Vagina (tissue), 2 donors: ENCODE data around the gene VSIG10. TPM values are rescaled to one million over a fixed set of nuclear protein-coding genes. Genes with fewer than 3 reads are reported as not detected.
"Not testable (repeated sequence)": the region's sequence is repeated elsewhere in the genome, so short reads cannot be mapped to it uniquely, and the experiment has no call there.

Experiments
- DNase-seq, 2 donors: peaks; one replicate each; pipeline ENCODE4 v3.0.0-alpha.2; 2017; ENCODE audit errors: extremely low spot score in 2 of 2
- H3K27ac ChIP-seq: fragments of 200-600 bp; sonication (generic); one replicate; pipeline ENCODE4 v1.5.1; 2019
- H3K27me3 ChIP-seq: fragments of 200-600 bp; sonication (generic); one replicate; pipeline ENCODE4 v1.5.1; 2019
- H3K36me3 ChIP-seq, 2 donors: fragments of 200-600 bp; sonication (generic); one replicate each; pipeline ENCODE4 v1.5.1; 2017 to 2019
- H3K4me1 ChIP-seq: fragments of 200-600 bp; sonication (generic); one replicate; pipeline ENCODE4 v1.5.1; 2019
- H3K4me3 ChIP-seq, 2 donors: fragments of 200-600 bp; sonication (generic); 1 replicate in 1 of 2; 2 replicates in 1 of 2; pipeline ENCODE4 v1.5.1; 2016 to 2019
- H3K9me3 ChIP-seq: fragments of 200-600 bp; sonication (generic); one replicate; pipeline ENCODE4 v1.5.1; 2019
- CTCF ChIP-seq, 3 experiments: fragments of 450-650 bp in 2 of 3; fragments of 200-600 bp in 1 of 3; sonication (generic) in 1 of 3; IDR thresholded peaks; one replicate each; pipeline ENCODE4 v1.5.1; 2017 to 2019; ENCODE audit warnings: antibody characterized with exemption in 3 of 3, mild to moderate bottlenecking in 2 of 3, moderate library complexity in 2 of 3
- POLR2A ChIP-seq, 2 donors: fragments of 450-650 bp; IDR thresholded peaks; one replicate each; pipeline ENCODE4 v1.6.1; 2017; ENCODE audit warnings: antibody characterized with exemption in 2 of 2, mild to moderate bottlenecking in 2 of 2, moderate library complexity in 2 of 2
- POLR2AphosphoS5 ChIP-seq, 2 donors: sonication (generic); formaldehyde crosslinking; IDR thresholded peaks; one replicate each; pipeline ENCODE4 v1.9.0; 2017; ENCODE audit warnings: antibody characterized with exemption in 2 of 2, mild to moderate bottlenecking in 2 of 2, low read depth in 1 of 2; ENCODE audit not compliant: insufficient read depth in 1 of 2
- intact Hi-C: fragments of 100-400 bp; cut with DNase I; formaldehyde crosslinking; loops from one replicate; pipeline ENCODE4 v1.15.1; 2023
- total RNA-seq: library from RNA; depleted of rRNA; stranded (reverse); fragments of >200 nt; gene quantifications from one replicate; pipeline ENCODE4 v1.2.3, GENCODE V29; 2016

The VSIG10 gene
- total RNA-seq, 1 donor from 2014 or later: 31.2 TPM

- Histone ChIP-seq H3K4me3 (no peak overlapping the region), H3K27me3 (no peaks in the 10 kb centered on the region), H3K36me3 (peaks cover 0 to 8% of the 10 kb centered on the region in 2 donors), H3K27ac (no peak overlapping the region), H3K4me1 (no peaks in the 10 kb centered on the region), H3K9me3 (no peaks in the 10 kb centered on the region)
- TF ChIP-seq POLR2A (IDR thresholded peaks at IDR 0.05): no peak
- TF ChIP-seq POLR2AphosphoS5 (IDR thresholded peaks at IDR 0.05; ENCODE audit: insufficient read depth in 1 of 2, low read depth in 1 of 2): no peak
- no peak for TF ChIP-seq CTCF (IDR thresholded peaks at IDR 0.05)
- DNase-seq: no peak
- intact Hi-C loops: no loop called here
Measured at GRCh38 chr12:118089782-118090181, 14.0 kb downstream of the VSIG10 start.

DNA sequence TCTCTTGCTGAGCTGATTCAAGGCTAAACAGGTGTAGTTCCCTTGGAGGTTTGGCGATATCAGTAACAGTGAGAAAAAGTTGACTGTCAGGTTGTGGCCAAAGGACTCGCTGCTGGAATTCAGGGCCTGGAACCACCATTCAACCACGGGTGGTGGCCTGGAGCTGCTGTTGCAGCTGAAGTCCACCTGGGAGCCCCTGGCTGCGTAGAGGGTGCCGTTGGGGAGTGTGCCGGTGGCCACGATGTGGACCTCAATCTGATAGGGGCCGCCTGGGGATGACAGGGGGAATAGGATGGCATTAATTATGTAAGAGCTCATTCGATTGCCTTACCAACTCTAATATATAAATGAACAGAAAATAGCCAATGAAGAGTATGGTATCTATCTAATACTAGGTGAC lies 21.6 kb downstream of the VSIG10 start:
- Histone ChIP-seq H3K4me1 (no peaks in the 10 kb centered on the region), H3K27me3 (no peaks in the 10 kb centered on the region), H3K9me3 (no peaks in the 10 kb centered on the region), H3K36me3 (peaks cover 0 to 24% of the 10 kb centered on the region in 2 donors), H3K4me3 (no peak overlapping the region), H3K27ac (no peak overlapping the region)
- intact Hi-C loops: no loop called here
- no peak for DNase-seq
- TF ChIP-seq POLR2AphosphoS5 (IDR thresholded peaks at IDR 0.05; ENCODE audit: insufficient read depth in 1 of 2, low read depth in 1 of 2) (no peak), CTCF (IDR thresholded peaks at IDR 0.05) (no peak)

- DNase-seq, H3K9me3 ChIP-seq, intact Hi-C loops, H3K4me1 ChIP-seq, H3K27me3 ChIP-seq, H3K27ac ChIP-seq, H3K4me3 ChIP-seq: not testable (repeated sequence)
- H3K36me3 ChIP-seq: peaks cover 0 to 24% of the 10 kb centered on the region in 2 donors
Measured at GRCh38 chr12:118081521-118081920, 22.3 kb downstream of the VSIG10 start.

- intact Hi-C loops: no loop called here
- Histone ChIP-seq H3K36me3 (peaks cover 0 to 12% of the 10 kb centered on the region in 2 donors), H3K4me1 (no peaks in the 10 kb centered on the region), H3K27ac (no peak overlapping the region), H3K4me3 (no peak overlapping the region), H3K9me3 (no peaks in the 10 kb centered on the region), H3K27me3 (no peaks in the 10 kb centered on the region)
- no peak for DNase-seq
- TF ChIP-seq CTCF (IDR thresholded peaks at IDR 0.05): no peak
- no peak for TF ChIP-seq POLR2A (IDR thresholded peaks at IDR 0.05)
- no peak for TF ChIP-seq POLR2AphosphoS5 (IDR thresholded peaks at IDR 0.05; ENCODE audit: insufficient read depth in 1 of 2, low read depth in 1 of 2)
Measured at GRCh38 chr12:118073768-118074167, 30.0 kb downstream of the VSIG10 start.

GRCh38 chr12:118070650-118071049 lies 33.2 kb downstream of the VSIG10 start:
- Histone ChIP-seq H3K36me3 (no peaks in the 10 kb centered on the region), H3K27ac (no peak overlapping the region)

More at GRCh38 chr12:118070650-118071049, 33.2 kb downstream of the VSIG10 start:
- Histone ChIP-seq H3K27me3 (no peaks in the 10 kb centered on the region), H3K4me3 (no peak overlapping the region), H3K9me3 (no peaks in the 10 kb centered on the region), H3K4me1 (no peaks in the 10 kb centered on the region)
- TF ChIP-seq CTCF (IDR thresholded peaks at IDR 0.05): no peak
- TF ChIP-seq POLR2A (IDR thresholded peaks at IDR 0.05): no peak
- no peak for TF ChIP-seq POLR2AphosphoS5 (IDR thresholded peaks at IDR 0.05; ENCODE audit: insufficient read depth in 1 of 2, low read depth in 1 of 2)
- DNase-seq: no peak
- intact Hi-C loops: no loop called here
